Epidermal melanocyte (primary cell): Measurements from ENCODE around the gene FBH1.
"Not testable (repeated sequence)": the region's sequence is repeated elsewhere in the genome, so short reads cannot be mapped to it uniquely, and the experiment has no call there.

Experiments used
- DNase-seq: peaks from one replicate; pipeline ENCODE4 v3.0.0; 2011; ENCODE audit warnings: low spot score; ENCODE audit not compliant: insufficient read length

The FBH1 gene

GRCh38 chr10:5873515-5873995, 16.5 kb upstream of the FBH1 start:
- DNase-seq: peak; percentile 78

GRCh38 chr10:5876181-5876768, 13.8 kb upstream of the FBH1 start:
- DNase-seq: no peak

DNA sequence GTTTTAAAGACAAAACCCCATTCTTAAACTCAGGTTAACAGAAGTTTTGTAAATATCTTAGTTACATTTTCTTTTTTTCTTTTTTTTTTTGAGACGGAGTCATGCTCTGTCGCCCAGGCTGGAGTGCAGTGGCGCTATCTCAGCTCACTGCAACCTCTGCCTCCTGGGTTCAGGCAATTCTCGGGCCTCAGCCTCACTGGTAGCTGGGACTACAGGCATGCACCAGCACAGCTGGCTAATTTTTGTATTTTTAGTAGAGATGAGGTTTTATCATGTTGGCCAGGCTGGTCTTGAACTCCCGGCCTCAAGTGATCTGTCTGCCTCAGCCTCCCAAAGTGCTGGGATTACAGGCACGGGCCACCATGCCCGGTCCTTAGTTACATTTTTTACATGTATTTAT, 13.0 kb upstream of the FBH1 start:
- not testable (repeated sequence) for DNase-seq

DNA sequence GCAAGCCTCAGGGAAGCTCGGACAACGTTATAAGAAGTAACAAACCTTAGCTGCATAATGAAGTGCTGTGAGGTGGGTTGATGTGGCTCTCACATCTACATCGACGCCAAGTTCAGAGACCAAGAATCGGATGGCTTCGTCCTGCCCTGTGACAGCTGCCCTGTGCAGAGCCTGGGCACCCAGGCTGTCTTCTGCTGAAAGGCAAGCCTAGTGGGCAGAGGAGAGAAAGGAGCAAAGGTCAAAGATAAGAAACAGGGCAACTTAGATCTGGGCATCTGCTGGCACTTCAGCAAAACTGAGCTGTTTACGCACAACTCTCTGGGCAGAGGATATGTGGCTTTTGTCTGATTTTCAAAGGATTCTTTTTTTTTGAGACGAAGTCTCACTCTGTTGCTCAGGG, 7.1 kb upstream of the FBH1 start:
- DNase-seq: no peak

DNA sequence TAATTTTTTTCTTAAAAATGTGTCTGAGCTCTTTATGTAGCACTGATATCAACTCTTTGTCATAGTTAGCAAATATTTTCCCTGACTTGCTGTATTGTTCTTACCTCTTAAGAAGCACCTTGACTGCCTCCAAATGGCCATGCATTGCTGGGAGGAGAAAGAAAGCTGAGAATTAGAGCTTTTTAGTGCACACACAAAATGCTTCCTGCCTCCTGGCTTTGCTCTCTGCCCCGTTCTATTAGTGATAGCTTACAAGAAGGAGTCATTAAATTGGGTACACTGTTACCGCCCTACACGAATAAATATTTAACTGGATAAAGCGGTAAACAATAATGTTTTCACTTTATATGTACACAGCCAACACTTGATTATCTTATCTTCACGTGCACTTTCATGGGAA, 4.4 kb upstream of the FBH1 start:
- DNase-seq: no peak

DNA sequence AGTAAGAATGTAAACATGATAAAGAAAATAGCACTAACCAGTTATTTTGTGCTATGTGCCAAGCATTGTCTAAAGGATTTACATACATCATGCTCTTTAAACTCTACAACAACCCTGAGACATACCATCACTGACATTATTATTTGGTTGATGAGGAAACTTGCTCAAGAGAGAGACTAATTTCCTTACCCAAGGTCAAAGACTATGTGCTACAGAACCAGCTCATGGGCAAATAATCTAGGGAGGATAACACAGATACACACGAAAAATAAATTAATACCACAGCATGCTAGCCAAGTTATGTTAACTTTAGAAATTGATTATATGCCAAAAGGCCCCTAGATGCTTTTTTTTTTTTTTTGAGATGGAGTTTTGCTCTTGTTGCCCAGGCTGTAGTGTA, 3.0 kb upstream of the FBH1 start:
- DNase-seq: no peak

- no peak for DNase-seq
Observed at GRCh38 chr10:5887641-5888040, 2.4 kb upstream of the FBH1 start.

- no peak for DNase-seq
Observed at GRCh38 chr10:5888351-5888750, 1.7 kb upstream of the FBH1 start.

DNA sequence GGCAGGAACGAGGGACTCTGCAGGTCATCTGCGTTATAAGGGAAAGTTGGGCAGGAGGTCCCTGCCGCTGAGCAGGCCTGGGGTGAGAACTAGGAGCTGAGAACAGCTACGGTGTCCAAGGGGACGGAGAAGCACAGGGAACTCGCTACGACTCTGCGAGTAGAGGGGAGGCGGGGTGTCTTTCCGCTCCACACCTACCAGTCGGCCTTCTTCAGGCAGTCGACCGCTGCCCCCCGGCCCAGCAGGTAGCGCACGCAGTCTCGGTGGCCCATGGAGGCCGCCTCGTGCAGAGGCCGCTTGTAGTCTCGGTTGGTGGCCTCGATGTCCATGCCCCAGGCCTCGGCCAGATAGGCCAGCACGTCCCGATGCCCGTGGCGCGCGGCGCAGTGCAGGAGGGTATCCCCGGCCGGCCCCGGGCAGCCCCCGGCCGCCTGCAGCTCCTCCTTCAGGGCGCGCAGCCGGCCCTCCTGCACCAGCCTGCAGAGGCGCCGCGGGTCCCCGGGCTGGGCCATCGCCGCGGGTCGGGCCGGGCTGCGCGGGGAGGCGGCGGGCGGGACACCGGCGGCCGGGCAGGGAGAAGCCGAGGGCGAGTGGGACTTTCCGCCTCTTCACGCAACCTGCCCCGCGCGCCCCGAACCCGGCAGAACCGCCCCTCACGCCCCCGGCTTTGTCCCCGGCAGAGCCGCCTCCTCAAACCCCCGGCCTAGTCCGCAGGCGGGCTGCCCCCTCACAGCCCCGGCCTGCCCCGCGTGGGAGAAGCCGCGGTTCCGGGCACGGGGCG, 1.0 kb upstream of the FBH1 start:
- DNase-seq: no peak

DNA sequence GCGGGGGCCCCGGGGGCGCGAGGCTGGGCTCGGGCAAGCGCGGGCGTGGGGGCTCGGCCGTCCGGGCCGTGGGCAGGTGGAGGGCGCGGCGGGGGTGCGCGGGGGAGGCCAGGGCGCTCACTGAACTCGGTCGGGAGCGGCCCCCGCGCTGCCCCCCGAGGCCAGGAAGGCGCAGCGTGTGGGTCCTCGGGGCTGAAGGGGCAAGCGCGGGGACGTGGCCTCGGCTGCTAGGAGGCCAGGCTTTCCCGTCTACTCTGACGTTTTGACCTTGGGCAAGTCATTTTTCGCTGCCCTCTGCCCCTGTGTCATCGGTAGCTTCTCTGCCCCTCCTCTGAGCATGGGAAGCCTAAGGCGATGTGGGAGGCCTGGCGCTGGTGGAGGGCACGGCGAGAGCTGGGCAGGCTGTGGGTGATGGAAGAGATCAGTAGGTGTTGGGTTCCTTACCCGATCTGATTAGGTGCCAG, 441 bp downstream of the FBH1 start:
- no peak for DNase-seq

DNA sequence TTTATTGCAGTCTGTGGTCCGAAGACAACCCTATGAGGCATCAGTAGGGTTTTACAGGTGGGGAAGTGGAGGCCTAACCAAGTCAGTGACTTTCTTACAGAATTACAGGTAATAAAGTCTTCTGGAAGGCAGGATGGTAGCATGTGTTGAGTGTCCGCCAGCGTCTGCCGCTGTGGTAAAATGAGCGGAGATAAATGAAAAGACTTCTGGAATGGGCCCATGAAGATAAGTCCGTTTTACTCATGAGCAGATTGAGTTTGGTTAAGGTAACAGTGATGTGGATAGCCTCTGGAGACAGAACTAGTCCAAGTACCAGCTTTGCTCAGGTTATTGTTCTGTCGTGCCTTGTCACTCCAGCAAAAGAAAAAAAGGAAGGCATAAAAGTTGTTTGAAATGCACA, 966 bp downstream of the FBH1 start:
- no peak for DNase-seq

- no peak for DNase-seq
Observed at GRCh38 chr10:5892007-5892406, 2.0 kb downstream of the FBH1 start.

DNA sequence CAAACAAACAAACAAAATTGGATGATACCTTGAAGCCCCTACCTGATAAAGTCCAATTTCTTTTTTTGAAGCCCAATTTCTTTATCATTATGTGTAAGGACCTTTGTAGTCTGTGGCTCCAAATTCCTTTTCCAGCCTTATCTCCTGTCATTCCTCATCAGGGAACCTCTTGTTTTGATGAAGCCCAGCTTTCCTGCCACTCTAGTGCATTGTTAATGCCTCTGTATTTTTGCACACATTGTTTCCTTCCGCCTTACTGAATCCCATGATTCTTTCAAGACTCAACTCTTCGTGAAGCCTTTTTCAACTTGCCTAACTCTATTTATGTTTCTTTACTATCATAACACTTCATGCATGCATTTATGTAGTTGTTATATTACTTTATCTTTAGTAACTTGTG, 3.3 kb downstream of the FBH1 start:
- no peak for DNase-seq

DNA sequence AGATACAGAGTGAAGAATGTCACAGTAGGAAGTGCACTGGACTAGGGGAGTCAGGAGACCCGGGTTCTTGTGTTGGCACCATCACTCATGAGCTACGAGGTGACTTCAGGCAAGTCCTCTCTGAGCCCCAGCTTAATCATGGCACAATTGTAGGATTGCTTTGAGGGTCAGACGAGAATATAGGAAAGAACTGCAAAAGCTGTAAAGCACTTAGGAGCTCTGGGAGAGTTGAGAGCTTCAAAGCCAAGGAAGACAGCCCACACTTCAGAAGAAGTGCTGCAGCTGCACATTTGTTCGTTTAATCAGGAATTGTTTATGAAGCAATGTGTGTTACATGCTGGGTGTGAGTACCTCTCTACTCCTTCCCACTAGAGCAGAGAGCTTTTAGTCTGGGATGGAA, 4.4 kb downstream of the FBH1 start:
- DNase-seq: no peak

GRCh38 chr10:5894873-5895272, 4.8 kb downstream of the FBH1 start:
- no peak for DNase-seq

DNA sequence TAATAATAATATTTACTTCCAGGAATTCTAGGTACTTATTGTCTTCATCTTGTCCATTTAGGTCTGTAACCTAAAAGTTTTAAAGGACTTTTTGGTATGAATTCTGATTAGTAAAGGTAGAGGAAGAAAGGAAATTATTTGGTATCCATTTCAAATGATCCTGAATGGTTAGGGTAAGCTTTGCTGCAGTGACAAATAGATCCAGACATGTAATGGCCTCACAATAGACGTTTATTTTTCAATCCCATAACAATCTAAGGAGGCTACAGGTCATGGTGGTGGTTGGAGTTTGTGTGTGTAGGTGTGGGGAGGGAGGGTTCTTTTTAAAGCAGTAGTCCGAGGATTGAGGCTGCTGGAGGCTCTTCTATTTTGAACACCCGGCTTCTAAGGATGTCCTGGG, 5.3 kb downstream of the FBH1 start:
- DNase-seq: no peak

DNA sequence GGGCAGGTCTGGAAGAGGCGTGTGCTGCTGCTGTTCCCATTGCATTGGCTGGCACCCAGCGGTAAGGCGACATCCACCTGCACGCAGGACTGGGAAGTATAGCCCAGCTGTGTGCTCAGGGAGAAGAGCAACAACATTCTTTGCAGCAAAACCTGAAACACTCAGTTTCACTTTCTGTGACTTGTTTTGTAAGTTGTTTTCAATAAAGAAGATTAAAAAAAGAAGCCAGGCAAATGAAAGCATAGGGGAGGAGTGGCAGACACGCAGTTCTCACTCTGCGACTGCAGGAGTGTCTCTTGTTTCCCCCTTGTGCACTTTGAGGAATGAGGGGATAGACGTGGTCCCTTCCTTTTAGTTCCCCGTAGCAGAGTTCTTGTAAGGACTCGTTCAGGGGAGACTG, 5.8 kb downstream of the FBH1 start:
- DNase-seq: no peak

GRCh38 chr10:5896208-5897052, 6.4 kb downstream of the FBH1 start:
- no peak for DNase-seq

DNA sequence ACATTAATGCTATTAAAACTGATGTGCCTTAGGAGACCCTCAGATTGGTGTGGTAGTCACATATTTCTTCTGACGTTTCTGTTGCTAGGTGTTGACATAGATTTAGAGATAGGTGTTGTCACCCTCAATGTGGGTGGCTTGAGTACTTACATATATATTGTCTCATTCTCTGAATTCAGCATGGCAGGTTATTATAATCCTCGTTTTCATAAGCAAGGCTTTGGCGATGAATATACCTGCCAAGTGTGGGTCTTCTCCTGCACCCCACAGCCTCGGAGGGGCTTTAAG, 7.0 kb downstream of the FBH1 start:
- DNase-seq: no peak

DNA sequence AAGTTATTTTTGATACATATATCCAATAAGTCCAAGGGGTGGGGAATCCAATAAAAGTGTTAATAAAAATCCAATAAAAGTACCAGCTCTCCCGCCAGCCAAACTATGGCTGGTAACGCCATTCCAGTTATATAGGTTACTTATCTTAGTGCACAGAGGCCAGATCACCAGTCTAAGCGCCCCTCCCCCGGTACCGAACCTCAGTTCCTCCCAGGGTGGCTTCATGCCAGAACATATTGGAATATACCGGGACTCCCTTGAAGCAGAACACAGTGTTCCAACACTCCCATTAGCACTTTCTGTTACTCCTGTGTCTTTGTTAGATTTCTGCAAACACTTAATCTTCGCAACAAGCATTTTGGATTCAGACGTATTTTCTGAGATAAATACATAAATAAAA, 7.5 kb downstream of the FBH1 start:
- no peak for DNase-seq

GRCh38 chr10:5898163-5898562, 8.1 kb downstream of the FBH1 start:
- no peak for DNase-seq

GRCh38 chr10:5900247-5900646, 10.2 kb downstream of the FBH1 start:
- no peak for DNase-seq
